Activated T-helper 17 cell treated with anti-CD3 and anti-CD28 coated beads, Interleukin-2, amount 50 U/mL, for 72 hours (primary cell): ENCODE measurements around the gene PNMT. TPM values are rescaled to one million over a fixed set of nuclear protein-coding genes. Genes with fewer than 3 reads are reported as not detected.
"Not testable (repeated sequence)": the region's sequence is repeated elsewhere in the genome, so short reads cannot be mapped to it uniquely, and the experiment has no call there.

Experiments
- ATAC-seq: fragments of 150-1000 bp; cut with Tn5 transposase; replicated peaks from 2 replicates; pipeline ENCODE4 v1.10.0; 2021; ENCODE audit warnings: mild to moderate bottlenecking, moderate library complexity
- H3K27ac Mint-ChIP-seq: one replicate; pipeline ENCODE4 v1.8.0; 2022; ENCODE audit warnings: mixed read lengths
- H3K27me3 Mint-ChIP-seq: one replicate; pipeline ENCODE4 v1.8.0; 2022; ENCODE audit warnings: mixed read lengths
- H3K36me3 Mint-ChIP-seq: one replicate; pipeline ENCODE4 v1.8.0; 2022; ENCODE audit warnings: low read depth, mild to moderate bottlenecking, mixed read lengths
- H3K4me1 Mint-ChIP-seq: one replicate; pipeline ENCODE4 v1.8.0; 2022; ENCODE audit warnings: mixed read lengths
- H3K4me3 Mint-ChIP-seq: one replicate; pipeline ENCODE4 v1.8.0; 2022; ENCODE audit warnings: mild to moderate bottlenecking, mixed read lengths
- H3K9me3 Mint-ChIP-seq: one replicate; pipeline ENCODE4 v1.8.0; 2022; ENCODE audit warnings: mixed read lengths
- total RNA-seq, 2 donors: library from RNA; stranded (reverse); gene quantifications; one replicate each; pipeline ENCODE4 v1.2.3, GENCODE V29; 2022

PNMT gene
- total RNA-seq, 2 donors from 2014 or later = not detected

DNA sequence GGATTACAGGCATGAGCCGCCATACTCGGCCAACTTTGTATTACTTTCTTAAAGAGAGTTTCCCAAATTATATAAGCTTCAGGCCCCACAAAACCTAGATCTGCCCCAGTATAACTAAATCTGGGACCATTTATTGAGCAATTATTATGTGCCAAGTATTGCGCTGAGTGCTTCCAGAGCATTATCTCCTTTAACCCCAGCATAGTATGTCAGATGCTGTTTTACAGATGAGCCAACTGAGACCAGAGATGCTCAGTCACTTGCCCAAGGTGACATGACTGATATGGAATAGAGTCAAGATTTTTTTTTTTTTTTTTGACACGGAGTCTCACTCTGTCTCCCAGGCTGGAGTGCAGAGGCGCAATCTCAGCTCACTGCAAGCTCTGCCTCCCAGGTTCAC, 29.7 kb downstream of the PNMT start:
- Mint-ChIP-seq H3K9me3 (no peaks in the 10 kb centered on the region), H3K27me3 (peaks cover 20% of the 10 kb centered on the region), H3K4me1 (no peaks in the 10 kb centered on the region), H3K27ac (no peak overlapping the region), H3K4me3 (no peak overlapping the region), H3K36me3 (no peaks in the 10 kb centered on the region)
- ATAC-seq = no peak

DNA sequence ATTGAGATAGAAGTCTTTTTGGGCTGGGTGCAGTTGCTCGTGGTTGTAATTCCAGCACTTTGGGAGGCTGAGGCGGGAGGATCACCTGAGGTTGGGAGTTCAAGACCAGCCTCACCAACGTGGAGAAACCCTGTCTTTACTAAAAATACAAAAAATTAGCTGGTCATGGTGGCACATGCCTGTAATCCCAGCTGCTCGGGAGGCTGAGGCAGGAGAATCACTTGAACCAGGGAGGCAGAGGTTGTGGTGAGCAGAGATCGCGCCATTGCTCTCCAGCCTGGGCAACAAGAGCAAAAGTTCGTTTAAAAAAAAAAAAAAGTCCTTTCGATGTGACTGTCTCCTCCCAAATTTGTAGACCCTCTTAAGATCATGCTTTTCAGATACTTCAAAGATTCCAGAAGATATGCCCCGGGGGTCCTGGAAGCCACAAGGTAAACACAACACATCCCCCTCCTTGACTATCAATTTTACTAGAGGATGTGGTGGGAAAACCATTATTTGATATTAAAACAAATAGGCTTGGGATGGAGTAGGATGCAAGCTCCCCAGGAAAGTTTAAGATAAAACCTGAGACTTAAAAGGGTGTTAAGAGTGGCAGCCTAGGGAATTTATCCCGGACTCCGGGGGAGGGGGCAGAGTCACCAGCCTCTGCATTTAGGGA, 31.0 kb downstream of the PNMT start:
- H3K4me1 Mint-ChIP-seq, H3K36me3 Mint-ChIP-seq, H3K9me3 Mint-ChIP-seq, H3K4me3 Mint-ChIP-seq, H3K27ac Mint-ChIP-seq, ATAC-seq: not testable (repeated sequence)
- H3K27me3 Mint-ChIP-seq = peaks cover 20% of the 10 kb centered on the region

DNA sequence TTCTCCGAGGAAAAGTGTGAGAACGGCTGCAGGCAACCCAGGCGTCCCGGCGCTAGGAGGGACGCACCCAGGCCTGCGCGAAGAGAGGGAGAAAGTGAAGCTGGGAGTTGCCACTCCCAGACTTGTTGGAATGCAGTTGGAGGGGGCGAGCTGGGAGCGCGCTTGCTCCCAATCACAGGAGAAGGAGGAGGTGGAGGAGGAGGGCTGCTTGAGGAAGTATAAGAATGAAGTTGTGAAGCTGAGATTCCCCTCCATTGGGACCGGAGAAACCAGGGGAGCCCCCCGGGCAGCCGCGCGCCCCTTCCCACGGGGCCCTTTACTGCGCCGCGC, 31.5 kb downstream of the PNMT start, which contains the start of gene ERBB2:
Gene ERBB2 (plus strand): TSS at position 247 of the 330 bp plus-strand sequence. CDS start 175 bp downstream, outside the sequence.
- no peak for ATAC-seq

DNA sequence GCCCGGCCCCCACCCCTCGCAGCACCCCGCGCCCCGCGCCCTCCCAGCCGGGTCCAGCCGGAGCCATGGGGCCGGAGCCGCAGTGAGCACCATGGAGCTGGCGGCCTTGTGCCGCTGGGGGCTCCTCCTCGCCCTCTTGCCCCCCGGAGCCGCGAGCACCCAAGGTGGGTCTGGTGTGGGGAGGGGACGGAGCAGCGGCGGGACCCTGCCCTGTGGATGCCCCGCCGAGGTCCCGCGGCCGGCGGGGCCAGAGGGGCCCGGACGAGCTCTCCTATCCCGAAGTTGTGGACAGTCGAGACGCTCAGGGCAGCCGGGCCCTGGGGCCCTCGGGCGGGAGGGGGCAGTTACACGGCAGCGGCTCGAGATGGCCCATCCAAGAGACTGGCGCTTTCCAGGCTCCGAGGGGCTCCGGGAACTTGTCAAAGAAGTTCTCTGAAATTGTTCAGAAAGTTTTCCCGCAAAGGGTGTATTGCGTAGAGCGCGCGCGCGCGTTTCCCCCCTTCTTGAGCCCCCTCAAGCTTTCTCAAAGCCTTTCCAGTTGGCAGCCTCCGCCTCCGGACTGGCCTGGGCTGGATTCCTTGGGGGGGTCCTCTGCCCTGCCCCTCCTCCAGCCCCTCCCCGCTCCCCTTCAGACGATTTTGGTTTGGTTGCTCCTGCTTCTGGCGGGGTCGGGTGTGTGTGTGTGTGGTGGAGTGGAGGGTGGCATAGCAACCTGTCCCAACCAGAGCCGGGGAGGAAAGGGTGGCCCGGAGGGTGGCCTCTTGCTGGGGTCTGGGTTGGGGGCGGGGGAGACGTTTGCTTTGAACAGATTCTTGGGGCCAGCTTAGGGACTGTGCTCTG, 32.1 kb downstream of the PNMT start:
- no peak overlapping the region for H3K4me3 Mint-ChIP-seq
- H3K27me3 Mint-ChIP-seq = peaks cover 20% of the 10 kb centered on the region
- no peaks in the 10 kb centered on the region for H3K36me3 Mint-ChIP-seq
- no peak for ATAC-seq
- no peak overlapping the region for H3K27ac Mint-ChIP-seq
- H3K9me3 Mint-ChIP-seq = no peaks in the 10 kb centered on the region
- H3K4me1 Mint-ChIP-seq = peaks cover 5% of the 10 kb centered on the region

More for the DNA sequence above, 31.5 kb downstream of the PNMT start, which contains the start of gene ERBB2:
- no peak within 1 kb of the TSS for H3K27ac Mint-ChIP-seq
- H3K4me3 Mint-ChIP-seq = no peak within 1 kb of the TSS
- peaks cover 20% of the 10 kb centered on the region for H3K27me3 Mint-ChIP-seq
- H3K36me3 Mint-ChIP-seq = no peaks in the 10 kb centered on the region
- H3K4me1 Mint-ChIP-seq = peaks cover 4% of the 10 kb centered on the region
- H3K9me3 Mint-ChIP-seq = no peaks in the 10 kb centered on the region

DNA sequence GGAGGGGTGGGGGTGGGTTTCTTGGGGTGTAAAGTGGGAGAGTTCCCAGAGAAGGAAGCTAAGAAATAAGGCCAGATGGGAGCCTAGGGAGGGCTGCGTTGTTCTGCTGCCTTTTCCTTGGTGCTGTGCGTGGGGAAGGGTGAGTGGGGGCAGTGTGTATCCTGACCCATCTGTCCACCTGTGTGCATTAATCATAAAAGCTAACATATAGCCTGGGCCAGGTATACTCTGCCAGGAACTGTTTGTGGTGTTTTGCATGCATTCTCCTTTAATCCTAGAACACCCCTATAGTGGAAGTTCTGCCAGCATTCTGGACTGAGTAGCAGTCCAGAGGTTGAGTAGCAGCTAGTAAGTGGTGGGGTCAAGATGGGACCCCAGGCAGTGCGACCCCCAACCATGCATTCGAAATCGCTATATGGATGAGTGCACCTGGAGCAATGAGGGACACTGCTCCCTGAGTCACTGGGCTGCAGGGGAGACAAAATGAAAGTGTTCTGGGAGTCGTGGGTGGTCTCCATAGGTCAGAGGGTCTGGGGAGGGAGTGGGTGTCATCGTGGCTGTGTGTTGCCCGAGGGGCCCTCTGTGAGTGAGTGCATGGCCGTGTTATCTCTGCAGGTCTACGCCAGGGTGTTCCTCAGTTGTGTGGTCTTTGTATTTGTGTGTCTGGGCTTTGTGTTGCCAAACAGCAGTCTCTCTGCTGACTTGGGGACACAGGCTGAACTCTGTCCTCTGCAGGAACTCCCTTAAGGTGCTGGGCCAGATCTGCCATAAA, 32.9 kb downstream of the PNMT start:
- ATAC-seq = no peak
- Mint-ChIP-seq H3K27me3 (peaks cover 20% of the 10 kb centered on the region), H3K9me3 (no peaks in the 10 kb centered on the region), H3K4me1 (peaks cover 5% of the 10 kb centered on the region), H3K4me3 (no peak overlapping the region), H3K36me3 (no peaks in the 10 kb centered on the region), H3K27ac (no peak overlapping the region)

DNA sequence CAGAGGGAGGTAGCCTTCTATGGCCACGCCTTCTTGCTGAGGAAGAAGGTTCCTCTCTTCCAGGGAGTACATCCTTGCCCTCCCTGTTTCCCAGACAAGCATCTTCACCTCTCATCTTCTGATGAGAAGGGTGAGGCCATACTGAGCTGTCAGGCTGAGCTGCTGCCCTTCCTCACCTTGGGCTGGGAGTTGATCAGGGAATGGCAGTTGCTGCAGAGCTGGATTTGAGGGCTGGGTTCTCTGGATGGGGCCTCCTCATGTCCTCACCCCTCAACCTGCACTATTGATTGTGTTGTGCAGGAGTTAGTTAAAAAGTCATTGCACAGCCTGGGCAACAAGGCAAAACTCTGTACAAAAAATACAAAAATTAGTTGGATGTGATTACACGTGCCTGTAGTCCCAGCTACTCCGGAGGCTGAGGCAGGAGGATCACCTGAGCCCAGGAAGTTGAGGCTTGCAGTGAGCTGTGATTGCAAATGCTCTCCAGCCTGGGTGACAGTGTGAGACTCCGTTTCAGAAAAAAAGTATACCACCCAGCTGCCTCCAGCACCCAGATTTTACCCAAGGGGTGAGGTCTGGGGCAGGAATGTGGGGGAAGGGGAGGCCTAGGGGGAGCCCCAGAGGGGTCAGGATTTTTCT, 33.6 kb downstream of the PNMT start:
- H3K4me1 Mint-ChIP-seq = peaks cover 6% of the 10 kb centered on the region
- peaks cover 20% of the 10 kb centered on the region for H3K27me3 Mint-ChIP-seq
- H3K27ac Mint-ChIP-seq = no peak overlapping the region
- no peak for ATAC-seq
- no peaks in the 10 kb centered on the region for H3K36me3 Mint-ChIP-seq
- no peaks in the 10 kb centered on the region for H3K9me3 Mint-ChIP-seq
- no peak overlapping the region for H3K4me3 Mint-ChIP-seq

DNA sequence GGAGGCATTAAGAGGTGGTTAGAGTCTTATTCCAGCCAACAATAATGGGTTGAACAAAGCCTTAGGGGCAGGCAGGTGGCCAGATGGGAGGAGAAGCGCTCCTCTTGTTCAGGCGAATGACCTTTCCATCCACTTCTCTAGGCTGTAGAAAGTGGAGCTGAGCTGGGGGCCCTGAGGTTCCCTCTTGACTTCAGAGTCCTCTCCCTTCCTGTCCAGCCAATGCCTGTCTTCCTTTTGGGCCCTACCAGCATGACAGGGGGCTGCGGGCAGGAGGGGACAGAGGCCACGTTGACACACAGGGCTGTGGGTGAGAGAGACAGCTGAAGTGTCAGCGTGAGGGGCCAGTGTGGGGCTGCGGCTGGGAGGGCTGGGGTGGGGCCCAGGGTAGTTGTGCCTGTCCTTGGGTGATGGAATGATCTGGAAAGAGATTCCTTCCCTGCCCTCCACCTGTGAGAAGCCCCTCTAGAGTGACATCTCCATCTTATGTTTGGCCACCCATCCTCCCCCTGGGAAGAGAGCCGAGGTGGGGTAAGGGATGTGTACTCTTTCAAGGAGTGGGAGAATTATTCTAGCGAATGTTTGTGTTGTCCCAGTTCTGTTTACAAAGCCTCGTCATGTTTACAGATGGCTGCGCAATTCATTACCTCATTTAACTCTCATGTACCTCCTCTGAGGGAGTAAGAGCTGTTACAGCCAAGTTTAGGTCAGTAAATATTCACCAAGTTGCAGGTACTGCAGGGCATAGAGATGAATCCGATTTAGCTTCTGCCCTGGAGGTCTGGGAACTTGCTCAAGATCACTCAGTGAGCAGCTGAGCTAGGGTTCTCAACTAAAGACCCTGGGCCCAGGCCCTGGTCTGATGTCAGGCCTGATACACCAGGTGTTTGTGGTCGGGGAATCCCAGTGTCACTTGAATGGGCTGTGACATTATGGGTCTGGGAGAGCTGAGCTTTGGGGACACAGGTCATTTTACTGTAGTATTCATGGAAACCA, 34.9 kb downstream of the PNMT start:
- Mint-ChIP-seq H3K27me3 (peaks cover 20% of the 10 kb centered on the region), H3K27ac (no peak overlapping the region)
- no peak for ATAC-seq

DNA sequence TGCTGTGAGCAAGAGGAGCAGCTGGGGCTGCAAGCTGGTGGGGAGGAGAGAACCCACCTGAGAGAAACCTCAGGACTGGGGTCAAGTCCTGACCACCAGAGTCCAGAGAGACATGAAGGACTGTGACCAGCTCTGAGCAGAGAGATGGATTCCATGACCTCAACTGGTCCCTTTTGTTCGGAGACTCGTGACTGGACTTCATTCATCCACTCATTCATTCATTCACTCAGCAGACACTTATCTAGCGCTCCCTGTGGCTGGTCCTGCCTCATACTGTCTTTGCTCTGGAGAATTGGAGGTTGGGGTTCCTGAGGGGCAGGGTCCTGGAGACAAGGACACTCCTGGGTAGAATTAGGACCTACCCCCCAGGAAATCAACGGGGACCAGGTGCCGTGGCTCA, 35.7 kb downstream of the PNMT start:
- Mint-ChIP-seq H3K27me3 (peaks cover 18% of the 10 kb centered on the region), H3K9me3 (no peaks in the 10 kb centered on the region), H3K4me3 (no peak overlapping the region), H3K27ac (no peak overlapping the region), H3K36me3 (no peaks in the 10 kb centered on the region), H3K4me1 (peaks cover 12% of the 10 kb centered on the region)
- ATAC-seq = no peak

More for the DNA sequence above, 34.9 kb downstream of the PNMT start:
- Mint-ChIP-seq H3K9me3 (no peaks in the 10 kb centered on the region), H3K4me3 (no peak overlapping the region), H3K36me3 (no peaks in the 10 kb centered on the region), H3K4me1 (peaks cover 12% of the 10 kb centered on the region)

DNA sequence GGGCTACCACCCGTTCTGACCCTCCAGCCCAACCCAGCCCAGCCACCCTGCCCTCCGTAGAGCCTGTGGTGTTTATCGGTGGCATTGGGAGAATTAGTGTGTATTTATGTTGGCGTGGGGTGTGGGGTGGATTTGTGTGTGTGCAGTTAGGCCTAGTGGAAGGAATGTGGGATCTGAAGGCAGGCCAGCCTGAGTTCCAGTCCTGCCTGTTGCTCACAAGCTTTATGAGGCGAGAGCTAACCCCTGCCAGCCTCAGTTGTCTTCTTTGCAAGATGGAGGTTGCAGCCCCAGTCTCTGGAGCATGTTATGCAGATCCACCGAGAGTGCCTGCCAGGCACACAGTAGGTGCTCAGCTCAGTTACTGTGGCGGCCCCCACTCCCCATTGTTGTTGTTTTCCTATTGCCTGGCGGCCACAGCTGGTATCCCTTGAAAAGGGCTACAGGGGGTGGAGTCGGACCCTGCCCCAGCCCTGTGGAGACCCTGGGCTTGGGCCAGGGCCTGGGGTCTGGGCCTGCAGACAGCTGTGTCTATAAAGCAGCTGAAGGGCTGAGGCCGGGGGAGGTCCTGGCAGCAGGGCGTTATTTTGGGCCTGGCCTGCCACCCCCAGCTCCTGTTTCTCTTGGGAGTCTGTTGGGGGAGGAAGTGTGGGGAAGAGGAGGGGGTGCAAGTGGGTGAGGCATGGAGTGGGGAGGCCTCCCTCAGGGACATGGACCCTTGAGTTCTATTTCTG, 36.7 kb downstream of the PNMT start:
- peaks cover 11% of the 10 kb centered on the region for H3K27me3 Mint-ChIP-seq
- no peaks in the 10 kb centered on the region for H3K9me3 Mint-ChIP-seq
- H3K4me1 Mint-ChIP-seq = peaks cover 12% of the 10 kb centered on the region
- no peak overlapping the region for H3K4me3 Mint-ChIP-seq
- H3K36me3 Mint-ChIP-seq = no peaks in the 10 kb centered on the region
- ATAC-seq = no peak
- no peak overlapping the region for H3K27ac Mint-ChIP-seq

DNA sequence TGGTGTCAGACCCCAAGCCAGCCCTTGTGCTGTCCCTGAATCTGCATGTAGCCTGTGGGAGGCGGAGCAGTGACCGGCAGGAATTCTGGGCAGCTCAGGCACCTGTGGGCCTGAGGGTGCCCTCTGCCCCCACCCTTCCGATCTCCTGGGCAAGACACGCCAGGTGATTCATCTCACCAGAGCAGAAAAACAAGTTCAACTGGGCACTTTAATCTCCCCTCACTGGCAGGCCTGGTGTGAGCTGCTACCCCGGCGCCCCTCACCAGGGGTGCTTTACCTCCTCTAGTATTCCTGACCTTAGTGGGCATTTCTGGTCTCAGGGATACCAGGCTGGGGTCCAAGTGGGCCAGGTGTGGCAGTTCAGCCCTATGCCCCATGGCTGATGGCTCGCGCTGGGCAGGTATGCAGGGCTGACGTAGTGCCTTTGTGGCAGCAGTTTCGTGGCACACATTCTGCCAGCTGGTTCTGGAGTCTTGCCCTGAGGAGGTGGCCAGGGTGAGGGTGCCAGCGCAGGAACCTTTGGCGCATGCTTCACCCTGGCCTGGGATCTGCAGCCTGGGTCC, 37.6 kb downstream of the PNMT start:
- Mint-ChIP-seq H3K36me3 (no peaks in the 10 kb centered on the region), H3K4me1 (peaks cover 12% of the 10 kb centered on the region), H3K27ac (no peak overlapping the region), H3K9me3 (no peaks in the 10 kb centered on the region), H3K4me3 (no peak overlapping the region), H3K27me3 (peaks cover 10% of the 10 kb centered on the region)
- no peak for ATAC-seq

DNA sequence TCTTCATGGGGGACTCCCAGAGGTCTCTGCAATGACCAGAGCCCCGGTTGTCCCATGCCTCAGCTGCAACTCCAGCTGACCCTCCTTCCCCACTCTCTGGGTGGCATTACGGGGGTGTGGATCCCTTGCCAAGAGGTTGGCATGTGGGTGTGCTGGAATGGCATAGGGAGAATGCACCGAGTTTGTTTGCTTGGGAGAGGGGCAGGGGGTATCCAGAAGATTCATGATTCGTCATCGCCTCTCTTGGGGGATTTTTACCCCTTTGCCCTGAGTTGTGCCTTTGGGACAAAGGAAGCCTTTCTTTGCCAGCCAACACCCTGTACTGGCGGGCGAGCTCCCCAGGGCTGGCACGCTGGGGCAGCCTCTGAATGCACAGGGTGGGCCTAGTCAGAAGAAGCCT, 38.1 kb downstream of the PNMT start:
- Mint-ChIP-seq H3K9me3 (no peaks in the 10 kb centered on the region), H3K4me1 (peaks cover 12% of the 10 kb centered on the region), H3K4me3 (no peak overlapping the region), H3K27ac (no peak overlapping the region), H3K27me3 (peaks cover 4% of the 10 kb centered on the region), H3K36me3 (no peaks in the 10 kb centered on the region)
- no peak for ATAC-seq

DNA sequence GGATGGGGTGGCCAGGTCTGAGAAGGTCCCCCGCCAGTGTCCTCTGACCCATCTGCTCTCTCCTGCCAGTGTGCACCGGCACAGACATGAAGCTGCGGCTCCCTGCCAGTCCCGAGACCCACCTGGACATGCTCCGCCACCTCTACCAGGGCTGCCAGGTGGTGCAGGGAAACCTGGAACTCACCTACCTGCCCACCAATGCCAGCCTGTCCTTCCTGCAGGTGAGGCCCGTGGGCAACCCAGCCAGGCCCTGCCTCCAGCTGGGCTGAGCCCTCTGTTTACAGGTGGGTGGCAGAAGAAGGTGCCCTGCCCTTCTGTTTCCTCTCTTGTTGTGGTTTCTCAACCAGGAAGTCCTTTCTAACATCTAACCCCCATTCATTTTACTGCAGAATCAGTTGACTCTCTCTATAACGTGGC, 38.7 kb downstream of the PNMT start:
- no peaks in the 10 kb centered on the region for H3K9me3 Mint-ChIP-seq
- peaks cover 12% of the 10 kb centered on the region for H3K4me1 Mint-ChIP-seq
- H3K4me3 Mint-ChIP-seq = peak overlapping the region; percentile 23
- peak; percentile 23 for ATAC-seq
- H3K27ac Mint-ChIP-seq = peak overlapping the region; percentile 66
- no peaks in the 10 kb centered on the region for H3K36me3 Mint-ChIP-seq
- H3K27me3 Mint-ChIP-seq = no peaks in the 10 kb centered on the region
